Measurements from ENCODE around the gene MYBPC1. TPM values are rescaled to one million over a fixed set of nuclear protein-coding genes. Genes with fewer than 3 reads are reported as not detected.

MYBPC1 gene
- total and polyA plus RNA-seq, 2 of the 4 experiments (the other 2 are of a cell fraction): not detected

DNA sequence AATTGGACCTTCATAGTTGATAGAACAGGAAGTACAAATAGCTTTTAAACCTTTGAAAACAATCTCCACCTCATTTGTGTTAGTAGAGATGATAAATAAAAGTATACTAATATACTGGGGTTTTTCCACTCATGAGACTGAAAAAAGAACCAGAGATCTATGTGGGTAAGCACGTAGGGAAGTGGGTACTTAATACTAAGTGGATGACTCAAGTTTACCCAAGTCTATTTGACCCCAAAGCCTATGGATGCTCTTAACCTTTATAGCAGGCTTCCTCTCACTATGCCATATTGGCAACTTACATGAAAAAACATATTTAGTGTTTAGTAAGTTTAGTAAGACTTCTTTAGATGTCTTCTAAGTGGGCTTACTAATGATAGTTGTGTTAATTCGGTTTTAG is 53.4 kb downstream of the MYBPC1 start:
- no peaks in the 10 kb centered on the region for H3K4me1 ChIP-seq (ENCODE audit: control insufficient read depth, insufficient read depth, low read length)
- no peak for ATAC-seq (ENCODE audit: low read depth)
- no TSS peak for BruUV-seq (replicated peaks)

More for the DNA sequence above, 53.4 kb downstream of the MYBPC1 start:
- no peak overlapping the region for H2BK15ac ChIP-seq (ENCODE audit: low read depth, low read length)
- H4K5ac ChIP-seq (ENCODE audit: low read depth, low read length): no peak overlapping the region
- H3K4ac ChIP-seq (ENCODE audit: low read depth, low read length): no peak overlapping the region
- no peaks in the 10 kb centered on the region for H3K79me1 ChIP-seq (ENCODE audit: low read depth in 1 of 2, low read length in 2 of 2)
- no CpG with 5 or more reads among the region's 2 CpGs for WGBS, 2 experiments (ENCODE audit: extremely low coverage in 2 of 2, insufficient read length in 1 of 2)
- H2AK5ac ChIP-seq (ENCODE audit: low read depth, low read length): no peak overlapping the region
- in situ Hi-C loops (cut with MboI; ENCODE audit: low sequenced_read_pairs): no loop called here
- H3K56ac ChIP-seq (ENCODE audit: extremely low read depth, insufficient read depth, low read length): no peak overlapping the region
- H3K9ac ChIP-seq (ENCODE audit: low read depth, low read length): no peak overlapping the region
- no peak for TF ChIP-seq RFX5 (IDR thresholded peaks at IDR 0.05; ENCODE audit: low read depth, low read length)
- no peak for TF ChIP-seq RCOR1 (IDR thresholded peaks at IDR 0.05; ENCODE audit: insufficient replicate concordance, low read length)
- no peak for TF ChIP-seq CEBPB (IDR thresholded peaks at IDR 0.05; ENCODE audit: low read depth, low read length)
- no peak for TF ChIP-seq SMC3 (IDR thresholded peaks at IDR 0.05; ENCODE audit: low read depth, low read length)
- TF ChIP-seq CHD1 (IDR thresholded peaks at IDR 0.05; ENCODE audit: low read depth, low read length): no peak
- TF ChIP-seq MAFK (IDR thresholded peaks at IDR 0.05; ENCODE audit: low read depth, low read length): no peak
- no peak for TF ChIP-seq MAZ (IDR thresholded peaks at IDR 0.05; ENCODE audit: borderline replicate concordance, low read depth, low read length)
- no peak for TF ChIP-seq RAD21 (IDR thresholded peaks at IDR 0.05; ENCODE audit: low read length)
- TF ChIP-seq, protein P1, sequence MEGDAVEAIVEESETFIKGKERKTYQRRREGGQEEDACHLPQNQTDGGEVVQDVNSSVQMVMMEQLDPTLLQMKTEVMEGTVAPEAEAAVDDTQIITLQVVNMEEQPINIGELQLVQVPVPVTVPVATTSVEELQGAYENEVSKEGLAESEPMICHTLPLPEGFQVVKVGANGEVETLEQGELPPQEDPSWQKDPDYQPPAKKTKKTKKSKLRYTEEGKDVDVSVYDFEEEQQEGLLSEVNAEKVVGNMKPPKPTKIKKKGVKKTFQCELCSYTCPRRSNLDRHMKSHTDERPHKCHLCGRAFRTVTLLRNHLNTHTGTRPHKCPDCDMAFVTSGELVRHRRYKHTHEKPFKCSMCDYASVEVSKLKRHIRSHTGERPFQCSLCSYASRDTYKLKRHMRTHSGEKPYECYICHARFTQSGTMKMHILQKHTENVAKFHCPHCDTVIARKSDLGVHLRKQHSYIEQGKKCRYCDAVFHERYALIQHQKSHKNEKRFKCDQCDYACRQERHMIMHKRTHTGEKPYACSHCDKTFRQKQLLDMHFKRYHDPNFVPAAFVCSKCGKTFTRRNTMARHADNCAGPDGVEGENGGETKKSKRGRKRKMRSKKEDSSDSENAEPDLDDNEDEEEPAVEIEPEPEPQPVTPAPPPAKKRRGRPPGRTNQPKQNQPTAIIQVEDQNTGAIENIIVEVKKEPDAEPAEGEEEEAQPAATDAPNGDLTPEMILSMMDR (conservative IDR thresholded peaks at IDR 0.05; ENCODE audit: low read depth, low read length): no peak
- no peak for TF ChIP-seq POLR2A (IDR thresholded peaks at IDR 0.05; ENCODE audit: low read depth, low read length)
- TF ChIP-seq, protein P2, sequence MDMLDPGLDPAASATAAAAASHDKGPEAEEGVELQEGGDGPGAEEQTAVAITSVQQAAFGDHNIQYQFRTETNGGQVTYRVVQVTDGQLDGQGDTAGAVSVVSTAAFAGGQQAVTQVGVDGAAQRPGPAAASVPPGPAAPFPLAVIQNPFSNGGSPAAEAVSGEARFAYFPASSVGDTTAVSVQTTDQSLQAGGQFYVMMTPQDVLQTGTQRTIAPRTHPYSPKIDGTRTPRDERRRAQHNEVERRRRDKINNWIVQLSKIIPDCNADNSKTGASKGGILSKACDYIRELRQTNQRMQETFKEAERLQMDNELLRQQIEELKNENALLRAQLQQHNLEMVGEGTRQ (IDR thresholded peaks at IDR 0.05; ENCODE audit: low read depth, low read length): no peak
- TF ChIP-seq MXI1 (IDR thresholded peaks at IDR 0.05; ENCODE audit: borderline replicate concordance, low read depth, low read length): no peak
- no peak overlapping the region for H2BK120ac ChIP-seq (ENCODE audit: low read depth, low read length)
- H3K4me2 ChIP-seq (ENCODE audit: low read depth, low read length): no peak overlapping the region
- H4K8ac ChIP-seq (ENCODE audit: low read depth in 2 of 2, low read length in 2 of 2): no peak overlapping the region
- H2BK5ac ChIP-seq (ENCODE audit: low read depth, low read length, poor library complexity, severe bottlenecking): no peak overlapping the region
- intact Hi-C loops (cut with micrococcal nuclease): no loop called here
- H3K18ac ChIP-seq (ENCODE audit: low read depth, low read length): no peak overlapping the region
- H3K23ac ChIP-seq (ENCODE audit: low read depth, low read length): no peak overlapping the region
- no peaks in the 10 kb centered on the region for H3K27me3 ChIP-seq (ENCODE audit: control insufficient read depth, insufficient read depth, low read length)
- H3K36me3 ChIP-seq (ENCODE audit: control insufficient read depth, insufficient read depth, low read length): no peaks in the 10 kb centered on the region
- H3K9me3 ChIP-seq (ENCODE audit: control insufficient read depth, insufficient read depth, low read length): no peaks in the 10 kb centered on the region
- CTCF ChIA-PET: no interaction called here
- POLR2A ChIA-PET (ENCODE audit: unreplicated experiment): no interaction called here
- H3K9me1 ChIP-seq (ENCODE audit: insufficient read depth, low read length): no peaks in the 10 kb centered on the region
- H4K20me1 ChIP-seq (ENCODE audit: insufficient read depth, low read length): no peaks in the 10 kb centered on the region
- no peak for DNase-seq
- H2AK9ac ChIP-seq (replicated peaks; ENCODE audit: low read depth, low read length, poor library complexity): no peak overlapping the region
- H2BK20ac ChIP-seq (ENCODE audit: low read depth, low read length): no peak overlapping the region
- dilution Hi-C loops (cut with HindIII; ENCODE audit: low sequenced_read_pairs, unreplicated experiment): no loop called here
- no peak overlapping the region for H4K91ac ChIP-seq (ENCODE audit: insufficient read depth, low read depth, low read length)
- H3K4me3 ChIP-seq (ENCODE audit: insufficient read depth, low read depth, low read length): no peak overlapping the region
- no peak overlapping the region for H2AFZ ChIP-seq (replicated peaks; ENCODE audit: low read length, poor library complexity)
- H3K27ac ChIP-seq (ENCODE audit: insufficient read depth, low read length): no peak overlapping the region
- H3K14ac ChIP-seq (replicated peaks; ENCODE audit: low read depth, low read length): no peak overlapping the region

Measured in IMR-90 (cell line).